Central memory CD8-positive, alpha-beta T cell (primary cell): ENCODE measurements around the gene SLC45A1.

Experiments used
- ATAC-seq: fragments of 150-1000 bp; cut with Tn5 transposase; replicated peaks from 2 replicates; pipeline ENCODE4 v1.10.0; 2022; ENCODE audit warnings: mild to moderate bottlenecking, moderate FRiP score, moderate number of reproducible peaks; ENCODE audit not compliant: poor library complexity, severe bottlenecking; ENCODE audit errors: extremely low read depth
- DNase-seq, 2 donors: peaks; one replicate each; pipeline ENCODE4 v3.0.0; 2021; ENCODE audit warnings: low spot score in 2 of 2
- H3K27ac Mint-ChIP-seq: one replicate; pipeline ENCODE4 v1.8.0; 2022; ENCODE audit warnings: low read depth, mild to moderate bottlenecking, moderate library complexity, mixed read lengths
- H3K27me3 Mint-ChIP-seq: one replicate; pipeline ENCODE4 v1.8.0; 2022; ENCODE audit warnings: mixed read lengths
- H3K36me3 Mint-ChIP-seq: one replicate; pipeline ENCODE4 v1.8.0; 2022; ENCODE audit warnings: mild to moderate bottlenecking, moderate library complexity, mixed read lengths; ENCODE audit not compliant: insufficient read depth
- H3K4me1 Mint-ChIP-seq: one replicate; pipeline ENCODE4 v1.8.0; 2022; ENCODE audit warnings: mixed read lengths
- H3K4me3 Mint-ChIP-seq: one replicate; pipeline ENCODE4 v1.8.0; 2022; ENCODE audit warnings: mild to moderate bottlenecking, moderate library complexity, mixed read lengths
- H3K9me3 Mint-ChIP-seq: one replicate; pipeline ENCODE4 v1.8.0; 2022; ENCODE audit warnings: mixed read lengths

The SLC45A1 gene

DNA sequence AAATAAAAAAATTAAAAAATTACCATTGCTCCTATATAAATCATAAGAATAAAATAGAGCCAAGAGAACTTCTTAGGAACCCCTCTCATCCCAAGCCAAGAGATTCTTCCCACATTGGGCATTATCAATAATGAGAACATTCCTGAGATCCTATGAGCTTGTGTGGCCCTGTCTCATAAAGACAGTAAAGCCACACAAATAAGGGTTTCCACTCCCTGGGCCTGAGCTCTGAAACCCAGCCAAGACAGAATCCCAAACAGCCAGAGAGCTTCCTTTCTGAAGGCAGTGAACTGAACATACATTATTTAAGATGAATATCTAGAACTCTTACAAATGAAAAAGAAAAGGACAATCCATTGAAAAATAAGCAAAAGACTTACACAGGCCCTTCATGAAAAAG, 68.3 kb downstream of the SLC45A1 start:
- Mint-ChIP-seq H3K9me3 (no peaks in the 10 kb centered on the region), H3K27me3 (no peaks in the 10 kb centered on the region), H3K27ac (peak overlapping the region; percentile 64), H3K4me3 (no peak overlapping the region), H3K4me1 (peaks cover 78% of the 10 kb centered on the region), H3K36me3 (peaks cover 21% of the 10 kb centered on the region)
- ATAC-seq: no peak
- no peak for DNase-seq

DNA sequence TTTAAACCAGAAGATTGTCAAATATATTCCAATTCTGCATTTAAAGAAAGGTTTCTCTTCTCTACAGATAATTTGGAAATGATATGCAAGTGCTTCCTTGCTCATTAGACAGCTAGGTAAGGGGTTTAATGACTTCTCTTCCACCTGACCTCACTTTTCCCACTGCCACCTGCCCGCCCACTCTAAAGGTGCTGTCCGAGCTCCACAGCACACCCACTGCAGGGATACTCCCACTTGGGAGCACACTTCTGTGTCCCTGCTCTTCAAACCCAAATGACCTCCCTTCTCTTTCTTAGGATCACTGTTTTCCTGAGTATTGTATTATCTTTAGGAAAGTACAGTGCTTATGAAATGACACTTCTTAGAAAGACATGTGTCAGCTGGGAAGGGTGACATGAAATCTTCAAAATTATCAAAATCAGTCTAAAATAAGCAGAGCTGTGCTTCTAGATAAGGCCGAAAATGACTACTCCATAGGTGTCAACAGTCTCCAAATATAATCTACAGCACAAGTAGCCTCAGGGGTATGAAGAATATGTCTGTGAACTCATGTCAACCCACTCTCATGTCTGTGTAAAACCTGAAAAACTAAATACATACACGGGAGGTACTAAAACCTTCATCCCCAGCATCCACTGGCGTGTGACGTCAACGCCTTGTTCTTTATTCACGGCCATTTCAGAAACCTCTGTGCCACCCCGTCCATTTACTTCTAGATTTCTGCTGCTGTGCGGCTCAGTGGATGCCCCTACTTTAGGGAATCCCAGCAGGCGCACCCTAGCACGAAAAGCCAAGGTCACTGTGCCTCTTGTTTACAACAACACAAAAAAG, 71.0 kb downstream of the SLC45A1 start:
- Mint-ChIP-seq H3K4me1 (peaks cover 78% of the 10 kb centered on the region), H3K27me3 (no peaks in the 10 kb centered on the region), H3K36me3 (peaks cover 20% of the 10 kb centered on the region), H3K9me3 (no peaks in the 10 kb centered on the region), H3K4me3 (no peak overlapping the region), H3K27ac (no peak overlapping the region)
- ATAC-seq (no peak), DNase-seq (no peak)

DNA sequence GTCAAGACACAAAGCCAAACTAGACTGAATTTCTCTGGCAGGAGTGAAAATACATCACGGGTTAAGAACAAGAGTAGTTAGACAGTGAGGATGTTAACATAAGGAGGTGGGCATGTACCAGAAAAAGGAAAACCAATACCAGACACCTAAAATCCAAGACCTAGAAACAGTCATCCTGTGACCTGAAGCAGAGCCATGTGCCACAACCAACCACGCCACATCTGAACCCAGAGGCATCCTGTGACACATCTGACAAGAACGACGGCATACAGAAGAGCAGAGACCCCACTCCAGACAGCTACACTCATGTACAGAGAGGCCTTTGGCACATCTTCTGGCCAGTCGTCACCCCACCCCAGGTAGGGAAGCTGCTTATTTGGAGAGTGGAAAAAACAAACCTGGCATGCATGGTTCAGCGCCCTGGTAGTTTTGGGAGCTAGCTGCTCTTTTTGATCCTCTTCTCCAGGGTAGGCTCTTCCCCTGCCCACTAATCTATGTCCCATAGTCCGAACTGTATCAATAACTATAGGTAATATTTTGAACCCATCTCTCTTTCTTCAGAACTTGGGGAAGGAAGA, 72.1 kb downstream of the SLC45A1 start:
- peaks cover 22% of the 10 kb centered on the region for H3K36me3 Mint-ChIP-seq
- DNase-seq (no peak), ATAC-seq (no peak)
- peaks cover 74% of the 10 kb centered on the region for H3K4me1 Mint-ChIP-seq
- peak overlapping the region; percentile 90 for H3K27ac Mint-ChIP-seq
- no peaks in the 10 kb centered on the region for H3K27me3 Mint-ChIP-seq
- H3K4me3 Mint-ChIP-seq: no peak overlapping the region
- H3K9me3 Mint-ChIP-seq: no peaks in the 10 kb centered on the region

DNA sequence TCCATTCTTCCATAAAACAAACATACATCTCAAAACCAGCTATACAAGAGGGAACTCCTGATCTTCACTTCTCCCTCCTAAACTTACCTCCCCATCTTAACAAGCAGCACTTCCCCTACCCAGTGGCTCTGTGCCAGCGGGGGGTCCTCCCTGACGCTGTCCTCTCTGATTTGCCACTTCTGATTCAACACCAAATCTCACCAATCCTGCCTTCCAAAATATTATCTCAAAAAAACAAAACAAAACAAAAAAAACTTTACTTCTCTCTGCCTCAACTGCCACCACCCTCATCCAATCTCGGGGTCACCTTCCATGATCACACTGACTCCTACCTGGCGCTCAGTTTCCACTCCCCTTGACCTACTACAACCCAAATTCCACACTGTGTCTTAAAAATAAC, 72.8 kb downstream of the SLC45A1 start:
- H3K4me3 Mint-ChIP-seq: no peak overlapping the region
- H3K36me3 Mint-ChIP-seq: peaks cover 22% of the 10 kb centered on the region
- peak overlapping the region; percentile 90 for H3K27ac Mint-ChIP-seq
- no peaks in the 10 kb centered on the region for H3K27me3 Mint-ChIP-seq
- DNase-seq: no peak
- ATAC-seq: no peak
- peaks cover 80% of the 10 kb centered on the region for H3K4me1 Mint-ChIP-seq
- no peaks in the 10 kb centered on the region for H3K9me3 Mint-ChIP-seq

DNA sequence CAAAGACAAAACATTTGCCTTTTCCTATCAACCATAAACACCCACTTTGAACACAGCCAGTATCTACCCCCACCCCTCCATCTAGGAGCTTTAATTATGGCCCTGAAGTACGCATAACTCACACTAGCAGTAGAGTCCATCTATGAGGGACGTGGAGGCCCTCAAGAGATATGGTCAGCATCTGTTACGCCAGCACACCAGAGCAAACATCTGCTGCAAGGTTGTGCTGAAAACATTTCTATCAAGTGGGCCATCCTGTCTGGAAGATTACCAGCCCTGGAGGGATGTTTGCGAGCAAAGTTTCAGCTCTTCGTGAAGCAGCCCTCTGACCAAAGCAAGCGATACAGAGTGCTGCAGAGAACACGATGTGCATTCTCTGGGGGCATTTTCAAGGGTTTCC, 74.6 kb downstream of the SLC45A1 start:
- no peaks in the 10 kb centered on the region for H3K9me3 Mint-ChIP-seq
- H3K36me3 Mint-ChIP-seq: peaks cover 17% of the 10 kb centered on the region
- DNase-seq (no peak), ATAC-seq (no peak)
- H3K27me3 Mint-ChIP-seq: no peaks in the 10 kb centered on the region
- peaks cover 80% of the 10 kb centered on the region for H3K4me1 Mint-ChIP-seq
- H3K4me3 Mint-ChIP-seq: no peak overlapping the region
- H3K27ac Mint-ChIP-seq: peak overlapping the region; percentile 33
